IPS-NIHi7 (cell line): ENCODE results near the gene FGF18.

ENCODE experiments used
- DNase-seq: peaks from one replicate; pipeline ENCODE4 v3.0.0; 2012; ENCODE audit warnings: mixed read lengths; ENCODE audit errors: extremely low spot score

FGF18 gene

GRCh38 chr5:171469326-171469725 is 49.9 kb downstream of the FGF18 start:
- no peak for DNase-seq

- DNase-seq, result no peak
Observed at GRCh38 chr5:171470420-171470819, 51.0 kb downstream of the FGF18 start.

GRCh38 chr5:171474230-171474813 is 54.9 kb downstream of the FGF18 start:
- DNase-seq, result no peak

- DNase-seq, result no peak
Observed at GRCh38 chr5:171475596-171475995, 56.1 kb downstream of the FGF18 start.

GRCh38 chr5:171476701-171477100 is 57.3 kb downstream of the FGF18 start:
- no peak for DNase-seq

- no peak for DNase-seq
Observed at GRCh38 chr5:171477101-171477500, 57.7 kb downstream of the FGF18 start.

GRCh38 chr5:171477666-171478065 is 58.2 kb downstream of the FGF18 start:
- no peak for DNase-seq

GRCh38 chr5:171478946-171479775 is 59.7 kb downstream of the FGF18 start:
- peak; percentile 37 for DNase-seq

GRCh38 chr5:171479776-171480125 is 60.3 kb downstream of the FGF18 start:
- no peak for DNase-seq

GRCh38 chr5:171480239-171480638 is 60.8 kb downstream of the FGF18 start:
- DNase-seq, result no peak

GRCh38 chr5:171481571-171482433 is 62.4 kb downstream of the FGF18 start:
- no peak for DNase-seq

- no peak for DNase-seq
Observed at GRCh38 chr5:171482434-171482730, 62.9 kb downstream of the FGF18 start.

GRCh38 chr5:171483551-171484135 is 64.2 kb downstream of the FGF18 start:
- no peak for DNase-seq

- DNase-seq, result peak; percentile 74
Observed at GRCh38 chr5:171484460-171484899, 65.0 kb downstream of the FGF18 start.

GRCh38 chr5:171485668-171486067 is 66.2 kb downstream of the FGF18 start:
- DNase-seq, result peak; percentile 38

- DNase-seq, result no peak
Observed at GRCh38 chr5:171486613-171487012, 67.2 kb downstream of the FGF18 start.

GRCh38 chr5:171488876-171489275 is 69.4 kb downstream of the FGF18 start:
- no peak for DNase-seq

GRCh38 chr5:171492781-171493180 is 73.3 kb downstream of the FGF18 start:
- DNase-seq, result peak; percentile 73

GRCh38 chr5:171493646-171494393 is 74.4 kb downstream of the FGF18 start:
- DNase-seq, result no peak

GRCh38 chr5:171494452-171495121 is 75.1 kb downstream of the FGF18 start:
- DNase-seq, result peak; percentile 84

GRCh38 chr5:171495122-171495700 is 75.8 kb downstream of the FGF18 start:
- DNase-seq, result no peak
